Measurements from ENCODE around the gene TMEM229A. TPM values are rescaled to one million over a fixed set of nuclear protein-coding genes. Genes with fewer than 3 reads are reported as not detected.

TMEM229A gene
- total RNA-seq, 4 donors from 2014 or later: 0.27 to 0.49 TPM; not detected in 2

- no peak for DNase-seq
- H3K27me3 ChIP-seq: no peaks in the 10 kb centered on the region
- TF ChIP-seq POLR2A (IDR thresholded peaks at IDR 0.05) (no peak), CTCF (IDR thresholded peaks at IDR 0.05) (no peak)
- H3K36me3 ChIP-seq: no peaks in the 10 kb centered on the region
- 50 to 56% methylated on average over 4 of the region's 4 CpGs for WGBS, 2 donors
- no peak overlapping the region for H3K4me3 ChIP-seq (replicated peaks in 1 of 3)
- no peak overlapping the region for H3K27ac ChIP-seq
- H3K4me1 ChIP-seq: no peaks in the 10 kb centered on the region
- intact Hi-C loops (cut with DNase I): no loop called here
- H3K9me3 ChIP-seq: no peaks in the 10 kb centered on the region
These were observed 26.5 kb upstream of the TMEM229A start for GRCh38 chr7:124059375-124059774.

GRCh38 chr7:124058515-124058914 is 25.6 kb upstream of the TMEM229A start:
- TF ChIP-seq POLR2A (IDR thresholded peaks at IDR 0.05) (no peak), CTCF (IDR thresholded peaks at IDR 0.05) (no peak)
- H3K4me1 ChIP-seq: no peaks in the 10 kb centered on the region
- WGBS, 2 donors: 83 to 87% methylated on average over 2 of the region's 2 CpGs
- no peak overlapping the region for H3K4me3 ChIP-seq (replicated peaks in 1 of 3)
- no peak overlapping the region for H3K27ac ChIP-seq
- H3K9me3 ChIP-seq: no peaks in the 10 kb centered on the region
- DNase-seq: no peak
- no peaks in the 10 kb centered on the region for H3K27me3 ChIP-seq
- intact Hi-C loops (cut with DNase I): no loop called here
- H3K36me3 ChIP-seq: no peaks in the 10 kb centered on the region

- 60 to 71% methylated on average over 5 of the region's 5 CpGs for WGBS, 2 donors
- H3K4me3 ChIP-seq (replicated peaks in 1 of 3): no peak overlapping the region
- H3K27me3 ChIP-seq: no peaks in the 10 kb centered on the region
- no peaks in the 10 kb centered on the region for H3K9me3 ChIP-seq
- intact Hi-C loops (cut with DNase I): no loop called here
- H3K27ac ChIP-seq: no peak overlapping the region
- TF ChIP-seq CTCF (IDR thresholded peaks at IDR 0.05) (no peak), POLR2A (IDR thresholded peaks at IDR 0.05) (no peak)
- H3K36me3 ChIP-seq: no peaks in the 10 kb centered on the region
- no peak for DNase-seq
- no peaks in the 10 kb centered on the region for H3K4me1 ChIP-seq
These were observed 25.0 kb upstream of the TMEM229A start for GRCh38 chr7:124057872-124058271.

GRCh38 chr7:124056234-124056633 is 23.4 kb upstream of the TMEM229A start:
- TF ChIP-seq POLR2A (IDR thresholded peaks at IDR 0.05): no peak
- no peak for TF ChIP-seq CTCF (IDR thresholded peaks at IDR 0.05)
- Histone ChIP-seq H3K4me1 (no peaks in the 10 kb centered on the region), H3K27ac (no peak overlapping the region), H3K4me3 (replicated peaks in 1 of 3) (no peak overlapping the region), H3K36me3 (no peaks in the 10 kb centered on the region), H3K9me3 (no peaks in the 10 kb centered on the region), H3K27me3 (no peaks in the 10 kb centered on the region)
- DNase-seq: no peak
- WGBS, 2 donors: 77 to 82% methylated on average over 1 of the region's 1 CpG
- intact Hi-C loops (cut with DNase I): no loop called here

GRCh38 chr7:124051681-124052377 is 19.0 kb upstream of the TMEM229A start:
- Histone ChIP-seq H3K27ac (no peak overlapping the region), H3K4me3 (replicated peaks in 1 of 3) (no peak overlapping the region), H3K27me3 (no peaks in the 10 kb centered on the region), H3K9me3 (no peaks in the 10 kb centered on the region), H3K36me3 (no peaks in the 10 kb centered on the region), H3K4me1 (no peaks in the 10 kb centered on the region)
- WGBS, 2 donors: 81 to 86% methylated on average over 1 of the region's 1 CpG
- no peak for DNase-seq
- no peak for TF ChIP-seq POLR2A (IDR thresholded peaks at IDR 0.05)
- no peak for TF ChIP-seq CTCF (IDR thresholded peaks at IDR 0.05)
- intact Hi-C loops (cut with DNase I): no loop called here

All from thyroid gland (tissue), 4 donors.